B cell (primary cell): Measurements from ENCODE around the gene SAMD1. TPM values are rescaled to one million over a fixed set of nuclear protein-coding genes. Genes with fewer than 3 reads are reported as not detected.

Source experiments
- ATAC-seq: fragments of 200-7000 bp; cut with Tn5 transposase; one replicate; pipeline ENCODE4 v1.10.0; 2021; ENCODE audit warnings: low read depth, mild to moderate bottlenecking, moderate number of reproducible peaks, moderate library complexity
- CTCF ChIA-PET: fragments of 350-600 bp; sonication (Branson Sonifier 250); formaldehyde crosslinking; loops from one replicate; lab custom pipeline; 2021; ENCODE audit warnings: antibody characterized with exemption, inconsistent platforms; lab: Charles Lee
- POLR2A ChIA-PET: fragments of 350-600 bp; sonication (Branson Sonifier 250); formaldehyde crosslinking; loops from one replicate; lab custom pipeline; 2021; ENCODE audit warnings: antibody characterized with exemption; lab: Charles Lee
- DNase-seq: peaks from one replicate; pipeline ENCODE4 v3.0.0; 2013
- H2AFZ ChIP-seq: 2 replicates; pipeline ENCODE4 v1.6.1; 2012; ENCODE audit warnings: mild to moderate bottlenecking, low read depth, low read length; ENCODE audit not compliant: insufficient read depth, poor library complexity, severe bottlenecking
- H3K27ac ChIP-seq, 2 donors: 1 replicate in 1 of 2; 2 replicates in 1 of 2; pipeline ENCODE4 v1.5.1; 2012 to 2013; ENCODE audit warnings: low read length in 2 of 2, mild to moderate bottlenecking in 2 of 2, moderate library complexity in 1 of 2
- H3K27me3 ChIP-seq, 4 experiments: fragments of 200-600 bp in 1 of 4; sonication (generic) in 1 of 4; replicated peaks in 1 of 4; 1 replicate in 2 of 4; 2 replicates in 2 of 4; pipeline versions ENCODE4 v1.6.1 to v1.7.0; 2013 to 2016; ENCODE audit warnings: low read length in 3 of 4, mild to moderate bottlenecking in 2 of 4, mixed read lengths in 1 of 4, moderate library complexity in 1 of 4; ENCODE audit not compliant: insufficient read depth in 4 of 4, control insufficient read depth in 3 of 4; ENCODE audit errors: control extremely low read depth in 1 of 4
- H3K36me3 ChIP-seq, 2 experiments: replicated peaks in 1 of 2; 1 replicate in 1 of 2; 2 replicates in 1 of 2; pipeline versions ENCODE4 v1.6.1 to v1.7.1; 2013; ENCODE audit warnings: low read length in 1 of 2; ENCODE audit not compliant: insufficient read depth in 2 of 2, control insufficient read depth in 1 of 2; ENCODE audit errors: control extremely low read depth in 1 of 2, extremely low read depth in 1 of 2
- H3K4me1 ChIP-seq, 2 donors: fragments of 200-600 bp in 1 of 2; sonication (generic) in 1 of 2; 1 replicate in 1 of 2; 2 replicates in 1 of 2; pipeline versions ENCODE4 v1.5.1 to v1.6.1; 2013 to 2017; ENCODE audit warnings: low read length in 2 of 2; ENCODE audit not compliant: control insufficient read depth in 2 of 2, insufficient read depth in 2 of 2
- H3K4me2 ChIP-seq: replicated peaks from 2 replicates; pipeline ENCODE3; 2012; ENCODE audit warnings: mild to moderate bottlenecking, low read depth, low read length; ENCODE audit not compliant: poor library complexity, severe bottlenecking
- H3K4me3 ChIP-seq, 5 experiments: fragments of 200-600 bp in 1 of 5; sonication (generic) in 1 of 5; 1 replicate in 3 of 5; 2 replicates in 2 of 5; pipeline versions ENCODE4 v1.5.1 to v1.7.0; 2011 to 2016; ENCODE audit warnings: low read length in 4 of 5, mild to moderate bottlenecking in 4 of 5, low read depth in 2 of 5, control low read depth in 1 of 5, moderate library complexity in 1 of 5; ENCODE audit not compliant: insufficient read depth in 1 of 5; ENCODE audit errors: control extremely low read depth in 1 of 5, extremely low read depth in 1 of 5
- H3K79me2 ChIP-seq: fragments of 200-600 bp; sonication (generic); one replicate; pipeline ENCODE4 v1.6.0; 2016; ENCODE audit warnings: low read length; ENCODE audit not compliant: control insufficient read depth, insufficient read depth
- H3K9ac ChIP-seq: fragments of 200-600 bp; sonication (generic); 2 replicates; pipeline ENCODE4 v1.6.1; 2017; ENCODE audit warnings: mild to moderate bottlenecking, low read length, moderate library complexity
- H3K9me3 ChIP-seq, 3 donors: one replicate each; pipeline versions ENCODE4 v1.6.1 to v1.7.1; 2013; ENCODE audit warnings: low read length in 2 of 3; ENCODE audit not compliant: control insufficient read depth in 2 of 3, insufficient read depth in 1 of 3; ENCODE audit errors: control extremely low read depth in 1 of 3
- H4K20me1 ChIP-seq: 2 replicates; pipeline ENCODE4 v1.6.0; 2012; ENCODE audit warnings: mild to moderate bottlenecking, low read length; ENCODE audit not compliant: insufficient read depth, control insufficient read depth, poor library complexity, severe bottlenecking
- H3K27ac Mint-ChIP-seq: one replicate; pipeline ENCODE4 v1.8.0; 2021; ENCODE audit warnings: mixed read lengths
- H3K27me3 Mint-ChIP-seq: one replicate; pipeline ENCODE4 v1.8.0; 2021; ENCODE audit warnings: mixed read lengths
- H3K4me1 Mint-ChIP-seq: one replicate; pipeline ENCODE4 v1.8.0; 2021; ENCODE audit warnings: mixed read lengths
- H3K4me3 Mint-ChIP-seq: one replicate; pipeline ENCODE4 v1.8.0; 2021; ENCODE audit warnings: mixed read lengths
- H3K9me3 Mint-ChIP-seq: one replicate; pipeline ENCODE4 v1.8.0; 2022; ENCODE audit warnings: mixed read lengths; ENCODE audit not compliant: insufficient read depth
- EZH2 ChIP-seq: IDR thresholded peaks from 2 replicates; pipeline ENCODE4 v1.6.1; 2012; ENCODE audit warnings: borderline replicate concordance, low read depth, mild to moderate bottlenecking, moderate library complexity, low read length; ENCODE audit not compliant: insufficient read depth, poor library complexity, severe bottlenecking
- WGBS: methylation state at CpG from one replicate; pipeline ENCODE4 v1.1.5; 2013; ENCODE audit warnings: missing lambda C conversion rate; ENCODE audit not compliant: insufficient coverage; 5-methylcytosine and 5-hydroxymethylcytosine counted together
- intact Hi-C: fragments of 100-400 bp; cut with micrococcal nuclease; formaldehyde crosslinking; loops from one replicate; pipeline ENCODE4 v1.10.0; 2022
- polyA plus RNA-seq: library from polyadenylated mRNA; depleted of rRNA; stranded (reverse); fragments of >200 nt; gene quantifications from 2 replicates; pipeline ENCODE4 v1.2.3, GENCODE V29; 2012
- total RNA-seq, 2 donors: library from RNA; stranded (reverse); fragments of 120-200 nt in 1 of 2; gene quantifications; 1 replicate in 1 of 2; 2 replicates in 1 of 2; pipeline versions ENCODE4 v1.2.3 to v1.2.4, GENCODE V29; 2013 to 2022
- TF ChIP-seq, protein P1 (sequence below): fragments of 200-600 bp; IDR thresholded peaks from one replicate; pipeline ENCODE4 v1.8.0; 2022; ENCODE audit warnings: antibody characterized with exemption, mild to moderate bottlenecking

The SAMD1 gene
- total and polyA plus RNA-seq, 2 donors (not counting 1 experiment from before 2014, with no cell fraction given): 17.4 to 39.2 TPM

DNA sequence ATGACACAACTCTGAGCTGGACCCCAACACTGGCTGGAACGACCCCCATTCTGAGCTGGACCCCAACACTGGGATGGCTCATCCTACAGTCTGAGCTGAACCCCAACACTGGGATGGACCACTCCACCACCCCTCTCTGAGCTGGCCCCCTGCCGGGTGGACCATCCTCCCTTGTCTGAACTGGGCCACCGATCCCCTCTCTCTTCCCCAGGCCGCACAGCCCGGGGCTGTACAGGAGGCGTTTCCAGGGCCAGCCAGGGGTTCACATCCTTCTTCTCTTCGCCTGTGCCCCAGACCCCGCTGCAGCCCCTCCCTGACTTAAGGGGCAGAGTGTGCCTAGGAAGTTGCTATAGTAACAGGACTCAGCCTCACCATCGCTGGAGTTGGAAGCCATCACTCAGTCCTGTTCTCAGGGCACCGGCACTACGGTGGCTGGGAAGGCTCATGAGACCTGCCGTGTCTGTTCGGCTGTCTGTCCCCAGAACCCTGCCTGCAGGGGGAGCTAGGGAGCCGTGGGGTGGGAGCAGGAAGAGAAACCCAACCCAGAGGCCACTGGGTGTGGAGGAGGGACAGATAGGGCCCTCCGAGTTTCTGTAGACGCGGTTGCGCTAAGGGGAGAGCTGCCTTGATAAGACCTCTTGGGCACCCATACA, 23.3 kb upstream of the SAMD1 start:
- Mint-ChIP-seq H3K27me3 (no peaks in the 10 kb centered on the region), H3K4me3 (no peak overlapping the region), H3K9me3 (no peaks in the 10 kb centered on the region), H3K27ac (no peak overlapping the region), H3K4me1 (peaks cover 36% of the 10 kb centered on the region)
- Histone ChIP-seq H4K20me1 (peaks cover 58% of the 10 kb centered on the region), H3K9ac (no peak overlapping the region), H3K4me3 (no peak overlapping the region), H3K27ac (no peak overlapping the region), H3K27me3 (no peaks in the 10 kb centered on the region), H2AFZ (no peak overlapping the region), H3K36me3 (peaks cover 0 to 2% of the 10 kb centered on the region in 2 experiments), H3K4me2 (no peak overlapping the region), H3K79me2 (peaks cover 62% of the 10 kb centered on the region), H3K4me1 (peaks cover 34 to 36% of the 10 kb centered on the region in 2 donors), H3K9me3 (no peaks in the 10 kb centered on the region)
- 96% methylated on average over 16 of the region's 18 CpGs for WGBS
- ChIA-PET CTCF (interaction anchor here (1.1 to 3.0 kb wide), 6 partner anchors 22 to 55 kb away, joined by 3 to 14 read pairs (median 5); no protein-coding TSS in a partner anchor), POLR2A (no interaction called here)
- ATAC-seq (no peak), DNase-seq (peak; percentile 50)
- TF ChIP-seq EZH2: no peak
- TF ChIP-seq, protein P1, sequence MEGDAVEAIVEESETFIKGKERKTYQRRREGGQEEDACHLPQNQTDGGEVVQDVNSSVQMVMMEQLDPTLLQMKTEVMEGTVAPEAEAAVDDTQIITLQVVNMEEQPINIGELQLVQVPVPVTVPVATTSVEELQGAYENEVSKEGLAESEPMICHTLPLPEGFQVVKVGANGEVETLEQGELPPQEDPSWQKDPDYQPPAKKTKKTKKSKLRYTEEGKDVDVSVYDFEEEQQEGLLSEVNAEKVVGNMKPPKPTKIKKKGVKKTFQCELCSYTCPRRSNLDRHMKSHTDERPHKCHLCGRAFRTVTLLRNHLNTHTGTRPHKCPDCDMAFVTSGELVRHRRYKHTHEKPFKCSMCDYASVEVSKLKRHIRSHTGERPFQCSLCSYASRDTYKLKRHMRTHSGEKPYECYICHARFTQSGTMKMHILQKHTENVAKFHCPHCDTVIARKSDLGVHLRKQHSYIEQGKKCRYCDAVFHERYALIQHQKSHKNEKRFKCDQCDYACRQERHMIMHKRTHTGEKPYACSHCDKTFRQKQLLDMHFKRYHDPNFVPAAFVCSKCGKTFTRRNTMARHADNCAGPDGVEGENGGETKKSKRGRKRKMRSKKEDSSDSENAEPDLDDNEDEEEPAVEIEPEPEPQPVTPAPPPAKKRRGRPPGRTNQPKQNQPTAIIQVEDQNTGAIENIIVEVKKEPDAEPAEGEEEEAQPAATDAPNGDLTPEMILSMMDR: no peak
- intact Hi-C loops: no loop called here

DNA sequence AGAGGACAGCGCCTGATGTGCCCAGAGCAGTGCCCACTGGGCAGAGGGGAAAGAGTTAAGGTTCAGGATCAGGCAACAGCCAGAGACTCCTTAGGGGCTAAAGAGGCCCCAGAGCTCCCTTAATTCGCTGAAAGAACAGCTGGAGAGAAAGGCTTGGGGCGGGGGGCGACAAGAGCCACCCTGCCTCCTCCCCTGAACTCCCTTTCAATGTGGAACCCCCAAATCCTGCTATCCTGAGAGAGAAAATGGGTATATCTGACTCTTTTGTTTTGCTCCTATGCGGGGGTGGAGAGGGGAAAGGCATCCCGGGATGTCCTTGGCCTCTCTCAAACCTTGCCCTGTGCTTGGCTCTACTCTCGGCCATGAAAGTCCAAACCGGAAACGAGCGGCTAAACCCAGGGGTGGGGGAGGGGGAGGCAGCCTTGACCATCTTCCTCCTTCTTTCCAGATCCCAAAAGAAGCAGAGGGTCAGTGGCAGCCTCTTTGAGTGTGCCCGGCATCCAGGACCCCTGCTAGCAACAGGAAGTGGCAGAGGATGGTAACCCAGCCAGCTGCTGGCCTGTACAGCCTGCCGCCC, 22.3 kb upstream of the SAMD1 start:
- Histone ChIP-seq H3K9ac (no peak overlapping the region), H3K79me2 (peaks cover 62% of the 10 kb centered on the region)

More for the DNA sequence above, 22.3 kb upstream of the SAMD1 start:
- intact Hi-C loops: no loop called here
- Histone ChIP-seq H3K4me3 (no peak overlapping the region), H3K27me3 (no peaks in the 10 kb centered on the region), H3K4me1 (peaks cover 28 to 29% of the 10 kb centered on the region in 2 donors), H3K4me2 (no peak overlapping the region), H3K36me3 (peaks cover 0 to 2% of the 10 kb centered on the region in 2 experiments), H4K20me1 (peaks cover 58% of the 10 kb centered on the region), H3K27ac (no peak overlapping the region), H3K9me3 (no peaks in the 10 kb centered on the region), H2AFZ (no peak overlapping the region)
- TF ChIP-seq, protein P1: no peak
- no peak for TF ChIP-seq EZH2
- POLR2A ChIA-PET: no interaction called here
- peaks cover 31% of the 10 kb centered on the region for H3K4me1 Mint-ChIP-seq
- no peak overlapping the region for H3K4me3 Mint-ChIP-seq
- CTCF ChIA-PET: interaction anchor here (1.1 to 1.4 kb wide), 2 partner anchors 21 to 41 kb away, joined by 4 to 6 read pairs; no protein-coding TSS in a partner anchor
- DNase-seq (no peak), ATAC-seq (no peak)
- H3K27me3 Mint-ChIP-seq: no peaks in the 10 kb centered on the region
- H3K27ac Mint-ChIP-seq: no peak overlapping the region
- no peaks in the 10 kb centered on the region for H3K9me3 Mint-ChIP-seq
- WGBS: 88% methylated on average over 9 of the region's 12 CpGs
